ENCODE measurements around the gene CCDC136. TPM values are rescaled to one million over a fixed set of nuclear protein-coding genes. Genes with fewer than 3 reads are reported as not detected.

The CCDC136 gene
- total RNA-seq, 2 donors from 2014 or later: 46.0 to 51.2 TPM

- WGBS, 2 experiments (ENCODE audit: insufficient coverage in 1 of 2, insufficient read length in 1 of 2): 5 to 9% methylated on average over 27 to 30 of the region's 30 CpGs
- Mint-ChIP-seq H3K27me3 (ENCODE audit: insufficient read depth) (peaks cover 49% of the 10 kb centered on the region), H3K4me1 (peaks cover 14% of the 10 kb centered on the region), H3K9me3 (no peaks in the 10 kb centered on the region), H3K36me3 (ENCODE audit: low read depth) (peaks cover 18% of the 10 kb centered on the region), H3K27ac (no peak overlapping the region), H3K4me3 (peak overlapping the region; percentile 48)
- no peak overlapping the region for H3K27ac ChIP-seq (ENCODE audit: low read depth, low read length)
- DNase-seq: peak; percentile 79
- H3K9me3 ChIP-seq (ENCODE audit: control insufficient read depth, low read length): no peaks in the 10 kb centered on the region
- no peaks in the 10 kb centered on the region for H3K4me1 ChIP-seq (ENCODE audit: control insufficient read depth, insufficient read depth, low read length)
- TF ChIP-seq, protein P1, sequence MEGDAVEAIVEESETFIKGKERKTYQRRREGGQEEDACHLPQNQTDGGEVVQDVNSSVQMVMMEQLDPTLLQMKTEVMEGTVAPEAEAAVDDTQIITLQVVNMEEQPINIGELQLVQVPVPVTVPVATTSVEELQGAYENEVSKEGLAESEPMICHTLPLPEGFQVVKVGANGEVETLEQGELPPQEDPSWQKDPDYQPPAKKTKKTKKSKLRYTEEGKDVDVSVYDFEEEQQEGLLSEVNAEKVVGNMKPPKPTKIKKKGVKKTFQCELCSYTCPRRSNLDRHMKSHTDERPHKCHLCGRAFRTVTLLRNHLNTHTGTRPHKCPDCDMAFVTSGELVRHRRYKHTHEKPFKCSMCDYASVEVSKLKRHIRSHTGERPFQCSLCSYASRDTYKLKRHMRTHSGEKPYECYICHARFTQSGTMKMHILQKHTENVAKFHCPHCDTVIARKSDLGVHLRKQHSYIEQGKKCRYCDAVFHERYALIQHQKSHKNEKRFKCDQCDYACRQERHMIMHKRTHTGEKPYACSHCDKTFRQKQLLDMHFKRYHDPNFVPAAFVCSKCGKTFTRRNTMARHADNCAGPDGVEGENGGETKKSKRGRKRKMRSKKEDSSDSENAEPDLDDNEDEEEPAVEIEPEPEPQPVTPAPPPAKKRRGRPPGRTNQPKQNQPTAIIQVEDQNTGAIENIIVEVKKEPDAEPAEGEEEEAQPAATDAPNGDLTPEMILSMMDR (conservative IDR thresholded peaks at IDR 0.05): no peak
- peaks cover 33% of the 10 kb centered on the region for H3K27me3 ChIP-seq (ENCODE audit: control insufficient read depth, insufficient read depth, low read length, poor library complexity, severe bottlenecking)
- H3K9ac ChIP-seq (ENCODE audit: extremely low read depth, low read length, poor library complexity, severe bottlenecking): no peak overlapping the region
- peak overlapping the region; percentile 80 for H3K4me3 ChIP-seq (ENCODE audit: low read length)
- peaks cover 16% of the 10 kb centered on the region for H3K36me3 ChIP-seq (ENCODE audit: control insufficient read depth, insufficient read depth, low read length)
Measured at GRCh38 chr7:128869944-128870285, 78.1 kb downstream of the CCDC136 start.

GRCh38 chr7:128871050-128871449 lies 79.3 kb downstream of the CCDC136 start:
- no peak overlapping the region for H3K4me3 ChIP-seq (ENCODE audit: low read length)
- peaks cover 9% of the 10 kb centered on the region for H3K36me3 Mint-ChIP-seq (ENCODE audit: low read depth)
- no peak overlapping the region for H3K9ac ChIP-seq (ENCODE audit: extremely low read depth, low read length, poor library complexity, severe bottlenecking)
- no peaks in the 10 kb centered on the region for H3K4me1 ChIP-seq (ENCODE audit: control insufficient read depth, insufficient read depth, low read length)
- H3K27me3 ChIP-seq (ENCODE audit: control insufficient read depth, insufficient read depth, low read length, poor library complexity, severe bottlenecking): peaks cover 33% of the 10 kb centered on the region
- 92% methylated on average over 5 of the region's 5 CpGs; no CpG with 5 or more reads in 1 of the 2 experiments for WGBS, 2 experiments (ENCODE audit: insufficient coverage in 1 of 2, insufficient read length in 1 of 2)
- peaks cover 5% of the 10 kb centered on the region for H3K36me3 ChIP-seq (ENCODE audit: control insufficient read depth, insufficient read depth, low read length)
- no peak overlapping the region for H3K27ac Mint-ChIP-seq
- H3K27me3 Mint-ChIP-seq (ENCODE audit: insufficient read depth): peaks cover 49% of the 10 kb centered on the region
- no peak overlapping the region for H3K4me3 Mint-ChIP-seq
- H3K9me3 ChIP-seq (ENCODE audit: control insufficient read depth, low read length): no peaks in the 10 kb centered on the region
- TF ChIP-seq, protein P1 (conservative IDR thresholded peaks at IDR 0.05): no peak
- peaks cover 14% of the 10 kb centered on the region for H3K4me1 Mint-ChIP-seq
- H3K27ac ChIP-seq (ENCODE audit: low read depth, low read length): no peak overlapping the region
- no peaks in the 10 kb centered on the region for H3K9me3 Mint-ChIP-seq
- DNase-seq: no peak

Other genes starting within 250 kb of the CCDC136 start
- gene GARIN1A, start 119.7 kb upstream of the CCDC136 start, total RNA-seq: under 1 TPM; 0.15 to 0.64 TPM
- 100 to 1,000 TPM; 160 to 186 TPM for gene CALU, start 52.6 kb upstream of the CCDC136 start, total RNA-seq
- gene OPN1SW, start 16.2 kb upstream of the CCDC136 start, total RNA-seq: not detected
- 10 to 100 TPM in 1 of 2 donors, 1 to 10 TPM in 1; 6.6 to 11.5 TPM for gene FLNC, start 38.4 kb downstream of the CCDC136 start, total RNA-seq
- 100 to 1,000 TPM; 122 to 157 TPM for gene ATP6V1F, start 70.9 kb downstream of the CCDC136 start, total RNA-seq
- gene KCP, start 118.7 kb downstream of the CCDC136 start, total RNA-seq: 10 to 100 TPM; 21.1 to 33.3 TPM
- under 1 TPM; 0.31 to 0.53 TPM for gene IRF5, start 146.0 kb downstream of the CCDC136 start, total RNA-seq

Data from endodermal cell (in vitro differentiated cells).